GM10266 (cell line): ENCODE measurements around the gene TBC1D2B.

Experiments
- DNase-seq: peaks from one replicate; pipeline ENCODE4 v3.0.0; 2012; ENCODE audit errors: extremely low spot score
- CTCF ChIP-seq: IDR thresholded peaks from 2 replicates; pipeline ENCODE4 v1.5.1; 2012; ENCODE audit warnings: mild to moderate bottlenecking, low read depth; ENCODE audit not compliant: control insufficient read depth, insufficient read depth; ENCODE audit errors: missing control alignments

Gene TBC1D2B

GRCh38 chr15:78064544-78064943, 13.0 kb downstream of the TBC1D2B start:
- TF ChIP-seq CTCF = no peak

GRCh38 chr15:78063970-78064385, 13.5 kb downstream of the TBC1D2B start:
- DNase-seq = no peak
- no peak for TF ChIP-seq CTCF

More at GRCh38 chr15:78064544-78064943, 13.0 kb downstream of the TBC1D2B start:
- no peak for DNase-seq

- no peak for TF ChIP-seq CTCF
Measured at GRCh38 chr15:78063217-78063616, 14.3 kb downstream of the TBC1D2B start.

GRCh38 chr15:78061963-78062427, 15.5 kb downstream of the TBC1D2B start:
- peak; percentile 52 for DNase-seq

More at GRCh38 chr15:78063217-78063616, 14.3 kb downstream of the TBC1D2B start:
- DNase-seq = no peak

GRCh38 chr15:78060232-78060631, 17.3 kb downstream of the TBC1D2B start:
- no peak for DNase-seq
- no peak for TF ChIP-seq CTCF

More at GRCh38 chr15:78061963-78062427, 15.5 kb downstream of the TBC1D2B start:
- no peak for TF ChIP-seq CTCF

GRCh38 chr15:78059110-78059839, 18.2 kb downstream of the TBC1D2B start:
- TF ChIP-seq CTCF = no peak
- DNase-seq = no peak

- DNase-seq = no peak
- TF ChIP-seq CTCF = no peak
Measured at GRCh38 chr15:78058401-78058935, 19.0 kb downstream of the TBC1D2B start.
